ENCODE measurements around the gene CELF1.

Gene CELF1

GRCh38 chr11:47496808-47497207 lies 56.1 kb downstream of the CELF1 start:
- H3K4me1 Mint-ChIP-seq (ENCODE audit: low read depth in 2 of 2), result peaks cover 17 to 32% of the 10 kb centered on the region in 2 donors

GRCh38 chr11:47495856-47496217 lies 57.1 kb downstream of the CELF1 start:
- H3K36me3 Mint-ChIP-seq (ENCODE audit: insufficient read depth), result peaks cover 15% of the 10 kb centered on the region

More at GRCh38 chr11:47496808-47497207, 56.1 kb downstream of the CELF1 start:
- DNase-seq, result no peak
- Mint-ChIP-seq H3K9me3 (no peaks in the 10 kb centered on the region), H3K27me3 (no peaks in the 10 kb centered on the region), H3K4me3 (no peak overlapping the region), H3K36me3 (ENCODE audit: insufficient read depth) (peaks cover 21% of the 10 kb centered on the region), H3K27ac (no peak overlapping the region)
- ATAC-seq (replicated peaks), result no peak

GRCh38 chr11:47495011-47495855 lies 57.7 kb downstream of the CELF1 start:
- no peak for DNase-seq
- H3K4me3 Mint-ChIP-seq, result no peak overlapping the region
- H3K9me3 Mint-ChIP-seq, result no peaks in the 10 kb centered on the region

More at GRCh38 chr11:47495856-47496217, 57.1 kb downstream of the CELF1 start:
- Mint-ChIP-seq H3K4me3 (no peak overlapping the region), H3K9me3 (no peaks in the 10 kb centered on the region), H3K27me3 (no peaks in the 10 kb centered on the region), H3K27ac (no peak overlapping the region), H3K4me1 (ENCODE audit: low read depth in 2 of 2) (peaks cover 17 to 36% of the 10 kb centered on the region in 2 donors)
- ATAC-seq (replicated peaks) (no peak), DNase-seq (no peak)

GRCh38 chr11:47489395-47489755 lies 63.6 kb downstream of the CELF1 start:
- no peak for ATAC-seq (replicated peaks)
- Mint-ChIP-seq H3K36me3 (ENCODE audit: insufficient read depth) (peaks cover 56% of the 10 kb centered on the region), H3K4me3 (no peak overlapping the region), H3K27me3 (no peaks in the 10 kb centered on the region), H3K27ac (peak overlapping the region; percentile 57), H3K4me1 (ENCODE audit: low read depth in 2 of 2) (peaks cover 9 to 33% of the 10 kb centered on the region in 2 donors), H3K9me3 (no peaks in the 10 kb centered on the region)
- no peak for DNase-seq

More at GRCh38 chr11:47495011-47495855, 57.7 kb downstream of the CELF1 start:
- peaks cover 19% of the 10 kb centered on the region for H3K36me3 Mint-ChIP-seq (ENCODE audit: insufficient read depth)
- no peak for ATAC-seq (replicated peaks)
- no peaks in the 10 kb centered on the region for H3K27me3 Mint-ChIP-seq
- peaks cover 20 to 31% of the 10 kb centered on the region in 2 donors for H3K4me1 Mint-ChIP-seq (ENCODE audit: low read depth in 2 of 2)
- no peak overlapping the region for H3K27ac Mint-ChIP-seq

- H3K27ac Mint-ChIP-seq, result peak overlapping the region; percentile 57
- no peaks in the 10 kb centered on the region for H3K27me3 Mint-ChIP-seq
- no peaks in the 10 kb centered on the region for H3K9me3 Mint-ChIP-seq
- ATAC-seq (replicated peaks), result no peak
- no peak overlapping the region for H3K4me3 Mint-ChIP-seq
- DNase-seq, result no peak
- H3K36me3 Mint-ChIP-seq (ENCODE audit: insufficient read depth), result peaks cover 59% of the 10 kb centered on the region
- peaks cover 7 to 28% of the 10 kb centered on the region in 2 donors for H3K4me1 Mint-ChIP-seq (ENCODE audit: low read depth in 2 of 2)
Observed at GRCh38 chr11:47488674-47489394, 64.1 kb downstream of the CELF1 start.

GRCh38 chr11:47488111-47488510 lies 64.8 kb downstream of the CELF1 start:
- DNase-seq (no peak), ATAC-seq (replicated peaks) (no peak)
- no peak overlapping the region for H3K4me3 Mint-ChIP-seq
- peak overlapping the region; percentile 55 to 57 for H3K27ac Mint-ChIP-seq
- H3K27me3 Mint-ChIP-seq, result no peaks in the 10 kb centered on the region
- H3K4me1 Mint-ChIP-seq (ENCODE audit: low read depth in 2 of 2), result peaks cover 5 to 26% of the 10 kb centered on the region in 2 donors
- H3K36me3 Mint-ChIP-seq (ENCODE audit: insufficient read depth), result peaks cover 62% of the 10 kb centered on the region
- no peaks in the 10 kb centered on the region for H3K9me3 Mint-ChIP-seq

GRCh38 chr11:47487421-47487820 lies 65.5 kb downstream of the CELF1 start:
- peak overlapping the region in 1 of 2 donors; percentile 55 for H3K27ac Mint-ChIP-seq
- ATAC-seq (replicated peaks) (no peak), DNase-seq (no peak)
- H3K36me3 Mint-ChIP-seq (ENCODE audit: insufficient read depth), result peaks cover 67% of the 10 kb centered on the region
- no peaks in the 10 kb centered on the region for H3K9me3 Mint-ChIP-seq
- no peak overlapping the region for H3K4me3 Mint-ChIP-seq
- H3K27me3 Mint-ChIP-seq, result no peaks in the 10 kb centered on the region
- H3K4me1 Mint-ChIP-seq (ENCODE audit: low read depth in 2 of 2), result peaks cover 4 to 19% of the 10 kb centered on the region in 2 donors

GRCh38 chr11:47485107-47485506 lies 67.8 kb downstream of the CELF1 start:
- Mint-ChIP-seq H3K27me3 (no peaks in the 10 kb centered on the region), H3K4me3 (no peak overlapping the region), H3K27ac (no peak overlapping the region), H3K36me3 (ENCODE audit: insufficient read depth) (peaks cover 86% of the 10 kb centered on the region), H3K4me1 (ENCODE audit: low read depth in 2 of 2) (peaks cover 0 to 11% of the 10 kb centered on the region in 2 donors), H3K9me3 (no peaks in the 10 kb centered on the region)
- ATAC-seq (replicated peaks) (no peak), DNase-seq (no peak)

GRCh38 chr11:47483457-47483856 lies 69.5 kb downstream of the CELF1 start:
- H3K27ac Mint-ChIP-seq, result peak overlapping the region in 1 of 2 donors; percentile 53
- DNase-seq (no peak), ATAC-seq (replicated peaks) (no peak)
- no peak overlapping the region for H3K4me3 Mint-ChIP-seq
- H3K36me3 Mint-ChIP-seq (ENCODE audit: insufficient read depth), result peaks cover 96% of the 10 kb centered on the region
- H3K27me3 Mint-ChIP-seq, result no peaks in the 10 kb centered on the region
- H3K4me1 Mint-ChIP-seq (ENCODE audit: low read depth in 2 of 2), result peaks cover 0 to 1% of the 10 kb centered on the region in 2 donors
- H3K9me3 Mint-ChIP-seq, result no peaks in the 10 kb centered on the region

- H3K36me3 Mint-ChIP-seq (ENCODE audit: insufficient read depth), result peaks cover 98% of the 10 kb centered on the region
- peaks cover 0 to 5% of the 10 kb centered on the region in 2 donors for H3K4me1 Mint-ChIP-seq (ENCODE audit: low read depth in 2 of 2)
- no peaks in the 10 kb centered on the region for H3K9me3 Mint-ChIP-seq
- ATAC-seq (replicated peaks) (no peak), DNase-seq (no peak)
- peak overlapping the region in 1 of 2 donors; percentile 38 for H3K27ac Mint-ChIP-seq
- peak overlapping the region in 1 of 2 donors; percentile 21 for H3K4me3 Mint-ChIP-seq
- H3K27me3 Mint-ChIP-seq, result no peaks in the 10 kb centered on the region
Observed at GRCh38 chr11:47480762-47481161, 72.2 kb downstream of the CELF1 start.

GRCh38 chr11:47478651-47479329 lies 74.1 kb downstream of the CELF1 start:
- Mint-ChIP-seq H3K36me3 (ENCODE audit: insufficient read depth) (peaks cover 99% of the 10 kb centered on the region), H3K27ac (peak overlapping the region; percentile 75 to 83)
- no peak for ATAC-seq (replicated peaks)

GRCh38 chr11:47477753-47478152 lies 75.2 kb downstream of the CELF1 start:
- peak overlapping the region in 1 of 2 donors; percentile 5 for H3K27ac Mint-ChIP-seq
- no peak for DNase-seq
- H3K27me3 Mint-ChIP-seq, result no peaks in the 10 kb centered on the region
- peaks cover 97% of the 10 kb centered on the region for H3K36me3 Mint-ChIP-seq (ENCODE audit: insufficient read depth)
- H3K4me3 Mint-ChIP-seq, result no peak overlapping the region
- H3K4me1 Mint-ChIP-seq (ENCODE audit: low read depth in 2 of 2), result peaks cover 4 to 5% of the 10 kb centered on the region in 2 donors
- ATAC-seq (replicated peaks), result no peak
- no peaks in the 10 kb centered on the region for H3K9me3 Mint-ChIP-seq

More at GRCh38 chr11:47478651-47479329, 74.1 kb downstream of the CELF1 start:
- H3K4me3 Mint-ChIP-seq, result no peak overlapping the region
- no peak for DNase-seq
- H3K27me3 Mint-ChIP-seq, result no peaks in the 10 kb centered on the region
- no peaks in the 10 kb centered on the region for H3K9me3 Mint-ChIP-seq
- peaks cover 4 to 5% of the 10 kb centered on the region in 2 donors for H3K4me1 Mint-ChIP-seq (ENCODE audit: low read depth in 2 of 2)

- Mint-ChIP-seq H3K27me3 (no peaks in the 10 kb centered on the region), H3K4me1 (ENCODE audit: low read depth in 2 of 2) (peaks cover 4 to 5% of the 10 kb centered on the region in 2 donors), H3K27ac (peak overlapping the region; percentile 5 to 19), H3K4me3 (no peak overlapping the region), H3K36me3 (ENCODE audit: insufficient read depth) (peaks cover 97% of the 10 kb centered on the region), H3K9me3 (no peaks in the 10 kb centered on the region)
- DNase-seq, result no peak
- ATAC-seq (replicated peaks), result no peak
Observed at GRCh38 chr11:47477323-47477722, 75.6 kb downstream of the CELF1 start.
